Upper lobe of left lung (tissue), 4 donors: ENCODE results near the gene SF3A1.

Experiments used
- CTCF ChIP-seq, 6 experiments: fragments of 450-650 bp in 4 of 6; fragments of 200-600 bp in 2 of 6; sonication (generic) in 2 of 6; IDR thresholded peaks; one replicate each; pipeline ENCODE4 v1.5.1; 2016 to 2019; ENCODE audit warnings: antibody characterized with exemption in 6 of 6
- POLR2A ChIP-seq, 4 donors: fragments of 450-650 bp; IDR thresholded peaks; one replicate each; pipeline ENCODE4 v1.5.1; 2016 to 2017; ENCODE audit warnings: antibody characterized with exemption in 4 of 4, mild to moderate bottlenecking in 2 of 4

DNA sequence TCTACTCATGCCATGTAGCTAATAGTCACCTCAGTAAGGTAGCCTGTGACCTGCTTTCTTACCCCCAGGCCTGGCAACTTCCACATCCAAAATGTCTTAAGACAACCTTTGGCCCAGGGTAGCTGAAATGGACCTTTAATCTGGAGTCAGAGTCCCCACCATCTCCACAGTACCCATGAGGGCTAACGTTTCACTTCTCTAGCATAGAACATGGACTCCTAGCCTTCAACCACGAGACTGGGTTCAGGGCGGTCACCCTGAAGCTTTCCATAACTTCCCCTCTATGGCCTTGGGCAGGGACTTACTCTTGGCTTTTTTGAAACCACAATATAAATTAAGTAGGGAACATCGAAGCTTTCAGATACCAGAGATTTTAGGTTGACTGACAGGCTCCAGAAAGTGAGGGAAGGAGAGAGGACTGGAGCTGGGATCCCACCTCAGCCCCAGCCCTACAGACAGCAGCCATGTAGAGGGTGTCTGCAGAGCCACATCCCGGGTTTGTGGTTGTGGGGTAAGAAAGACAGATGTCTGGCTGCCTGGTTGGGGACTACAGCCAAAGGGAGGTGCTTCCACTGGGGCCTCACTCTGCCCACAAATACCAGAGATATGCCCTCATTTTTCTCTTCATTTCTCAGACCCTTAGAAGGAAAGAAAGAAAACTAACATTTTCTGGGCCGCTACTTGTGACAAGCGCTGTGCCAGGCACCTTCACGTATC, 32.5 kb downstream of the SF3A1 start:
- TF ChIP-seq CTCF (IDR thresholded peaks at IDR 0.05) (no peak), POLR2A (IDR thresholded peaks at IDR 0.05) (no peak)
